GM19395 (cell line): ENCODE measurements around the gene PAGE4.
A peak's percentile ranks its signal among the peaks of the same experiment; 100 is the strongest.

Experiments used
- ATAC-seq: cut with Tn5 transposase; IDR thresholded peaks from one replicate; pipeline ENCODE4 v1.9.1; 2021; ENCODE audit warnings: mild to moderate bottlenecking, moderate library complexity; ENCODE audit not compliant: unreplicated experiment

PAGE4 gene

DNA sequence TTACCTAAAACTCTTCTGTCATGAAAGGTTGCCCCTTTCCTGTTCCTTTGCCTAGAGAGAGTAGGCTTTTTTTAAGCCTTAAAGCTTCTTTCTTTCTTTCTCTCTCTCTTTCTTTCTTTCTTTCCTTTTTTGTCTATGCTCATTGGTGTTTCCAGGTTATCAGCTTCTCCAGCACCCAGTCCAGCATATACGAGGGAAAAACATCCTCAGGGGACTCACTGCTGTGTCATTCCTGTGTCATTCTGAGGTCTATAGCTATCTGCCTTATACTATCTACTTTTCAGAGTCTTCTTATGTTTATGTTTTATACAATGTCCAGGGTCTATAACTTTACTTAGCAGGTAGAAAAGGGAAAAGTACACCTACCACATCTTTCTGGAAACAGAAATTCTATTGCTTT is 39.6 kb downstream of the PAGE4 start:
- ATAC-seq, result no peak

DNA sequence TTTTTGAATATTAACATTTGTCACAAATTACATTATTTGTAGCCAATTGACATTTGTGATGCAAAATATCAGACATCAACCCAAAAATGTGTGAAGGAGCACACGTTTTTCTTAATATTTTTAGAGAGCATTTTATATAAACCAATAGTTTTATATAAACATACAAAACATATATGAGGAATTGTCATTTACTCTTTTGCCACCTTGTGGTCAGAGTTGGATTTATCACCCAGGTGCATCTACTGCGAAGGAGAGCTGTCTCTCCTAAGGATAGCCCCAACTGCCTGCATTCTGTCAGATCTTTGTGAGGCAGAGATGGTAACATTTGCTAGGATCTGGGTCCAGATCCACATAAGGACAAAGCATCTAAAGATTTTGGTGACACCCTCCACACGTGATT is 47.6 kb downstream of the PAGE4 start:
- ATAC-seq, result no peak

DNA sequence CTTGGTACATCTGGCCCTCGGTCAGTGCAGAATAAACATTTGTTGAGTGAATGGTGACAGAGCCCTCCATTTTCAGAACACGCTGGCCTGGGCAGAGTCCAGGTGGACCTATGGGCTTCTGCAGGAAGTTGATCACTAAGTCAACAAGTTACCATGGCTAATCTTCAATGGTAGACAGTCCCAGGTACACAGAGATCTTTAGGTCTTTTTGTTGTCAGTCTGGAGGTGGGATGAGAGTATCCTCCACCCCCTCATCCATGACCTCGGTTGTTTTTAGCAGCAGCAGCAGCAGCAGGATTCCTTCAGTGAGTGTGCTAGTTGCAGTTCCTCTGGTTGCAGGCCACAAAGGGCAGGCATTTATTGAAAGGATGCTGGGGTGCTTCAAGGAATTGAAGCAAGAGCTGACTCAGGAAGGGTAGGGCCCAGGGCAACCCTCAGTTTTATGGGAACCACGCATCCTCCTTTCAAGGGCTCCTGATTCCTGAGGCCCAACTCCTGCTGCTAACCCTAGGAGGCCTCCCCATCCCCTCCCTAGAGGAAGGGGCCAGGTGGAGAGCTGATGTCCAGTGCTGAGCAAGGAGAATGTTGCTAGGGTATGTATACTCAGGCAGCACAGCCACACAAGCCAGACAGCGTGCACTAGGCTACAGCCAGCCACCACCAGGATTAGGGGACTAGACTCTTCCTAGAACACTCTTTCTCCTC is 48.4 kb downstream of the PAGE4 start:
- no peak for ATAC-seq

DNA sequence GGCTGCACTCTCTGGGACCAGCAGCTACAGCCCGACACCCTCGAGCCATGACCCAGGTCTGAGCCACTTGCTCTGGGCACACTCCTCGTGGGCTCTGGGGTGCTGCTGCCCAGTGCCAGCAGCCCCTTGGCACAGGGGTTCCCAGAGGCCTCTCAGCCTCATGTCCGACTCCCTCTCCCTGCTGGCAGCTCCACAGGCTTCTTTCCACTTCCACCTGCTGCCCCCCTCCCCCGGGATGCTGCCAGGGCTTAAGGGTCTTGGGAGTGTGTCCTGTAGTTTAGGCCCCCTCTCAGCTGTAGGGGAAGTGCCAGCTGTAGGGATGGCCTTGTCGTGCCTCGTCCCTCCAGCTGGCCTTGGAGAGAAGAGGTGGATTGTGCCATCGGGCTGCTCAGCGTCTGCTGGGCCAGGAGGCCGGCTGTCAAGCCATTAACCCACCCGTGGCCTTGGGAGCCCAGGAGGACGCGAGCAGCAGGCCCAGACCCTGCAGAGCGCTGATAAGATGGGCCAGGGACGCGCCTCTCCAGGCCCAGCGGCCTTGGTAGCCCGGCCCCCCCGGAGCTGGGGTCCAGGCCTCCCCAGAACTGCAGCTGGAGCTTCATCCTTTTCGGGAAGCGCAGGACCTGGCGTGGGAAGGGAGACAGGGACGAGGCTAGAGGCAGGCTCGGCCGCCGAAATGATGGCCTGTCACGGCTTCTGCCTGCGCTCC is 49.2 kb downstream of the PAGE4 start:
- no peak for ATAC-seq

DNA sequence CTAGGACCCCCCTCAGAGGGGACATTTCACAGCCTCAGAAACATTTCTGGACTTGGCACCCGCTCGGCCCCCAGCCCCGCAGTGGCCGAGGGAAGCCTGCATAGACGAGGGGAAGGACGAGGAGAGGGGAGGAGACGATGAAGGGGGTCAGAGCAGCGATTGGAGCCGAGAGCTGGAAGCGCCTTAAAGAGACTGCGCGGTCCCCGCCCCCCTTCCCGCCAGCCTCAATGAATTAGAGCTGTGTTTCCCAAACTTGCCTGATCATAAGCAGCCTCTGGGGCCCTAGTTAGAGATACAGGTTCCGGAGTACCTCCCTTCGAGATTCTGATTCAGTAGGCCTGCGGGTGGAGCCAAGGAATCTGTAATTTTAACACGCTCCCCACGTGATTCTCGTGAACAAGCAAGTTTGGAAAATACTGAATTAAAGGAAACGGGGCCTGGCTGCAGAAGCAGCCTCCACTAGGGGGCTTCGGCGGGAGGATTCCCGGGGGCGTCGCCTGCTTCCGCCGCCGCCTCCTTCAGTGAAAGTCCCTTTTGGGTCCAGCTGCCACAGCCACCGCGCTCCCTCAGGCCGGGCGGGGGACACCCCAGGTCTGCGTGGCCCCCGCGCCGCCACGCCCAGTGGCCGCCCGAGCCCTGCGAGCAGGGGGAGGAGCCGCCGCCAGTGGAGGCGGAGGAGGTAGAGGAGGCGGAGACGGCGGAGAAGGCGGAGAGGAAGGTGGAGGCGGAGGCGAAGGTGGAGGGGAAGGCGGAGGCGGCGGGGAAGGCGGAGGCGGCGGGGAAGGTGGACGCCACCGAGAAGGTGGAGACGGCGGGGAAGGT is 49.9 kb downstream of the PAGE4 start, which contains the start of gene USP27X:
Gene USP27X (plus strand): TSS at position 651 of the 822 bp plus-strand sequence. CDS start 824 bp downstream, outside the sequence.
- ATAC-seq, result peak; percentile 86

DNA sequence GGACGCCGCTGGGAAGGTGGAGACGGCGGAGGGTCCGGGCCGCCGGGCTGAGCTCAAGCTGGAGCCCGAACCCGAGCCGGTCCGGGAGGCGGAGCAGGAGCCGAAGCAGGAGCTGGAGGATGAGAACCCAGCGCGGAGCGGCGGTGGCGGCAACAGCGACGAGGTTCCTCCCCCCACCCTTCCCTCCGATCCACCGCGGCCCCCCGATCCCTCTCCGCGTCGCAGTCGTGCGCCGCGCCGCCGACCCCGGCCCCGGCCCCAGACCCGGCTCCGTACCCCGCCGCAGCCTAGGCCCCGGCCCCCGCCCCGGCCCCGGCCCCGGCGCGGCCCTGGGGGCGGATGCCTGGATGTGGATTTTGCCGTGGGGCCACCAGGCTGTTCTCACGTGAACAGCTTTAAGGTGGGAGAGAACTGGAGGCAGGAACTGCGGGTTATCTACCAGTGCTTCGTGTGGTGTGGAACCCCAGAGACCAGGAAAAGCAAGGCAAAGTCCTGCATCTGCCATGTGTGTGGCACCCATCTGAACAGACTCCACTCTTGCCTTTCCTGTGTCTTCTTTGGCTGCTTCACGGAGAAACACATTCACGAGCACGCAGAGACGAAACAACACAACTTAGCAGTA is 50.7 kb downstream of the PAGE4 start:
- ATAC-seq, result peak; percentile 6

DNA sequence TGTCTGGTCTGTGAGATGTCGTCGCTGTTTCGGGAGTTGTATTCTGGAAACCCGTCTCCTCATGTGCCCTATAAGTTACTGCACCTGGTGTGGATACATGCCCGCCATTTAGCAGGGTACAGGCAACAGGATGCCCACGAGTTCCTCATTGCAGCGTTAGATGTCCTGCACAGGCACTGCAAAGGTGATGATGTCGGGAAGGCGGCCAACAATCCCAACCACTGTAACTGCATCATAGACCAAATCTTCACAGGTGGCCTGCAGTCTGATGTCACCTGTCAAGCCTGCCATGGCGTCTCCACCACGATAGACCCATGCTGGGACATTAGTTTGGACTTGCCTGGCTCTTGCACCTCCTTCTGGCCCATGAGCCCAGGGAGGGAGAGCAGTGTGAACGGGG is 51.6 kb downstream of the PAGE4 start:
- no peak for ATAC-seq
